ENCODE measurements around the gene PHF24.
"Not testable (repeated sequence)": the region's sequence is repeated elsewhere in the genome, so short reads cannot be mapped to it uniquely, and the experiment has no call there.

PHF24 gene

GRCh38 chr9:34957492-34958410 lies at the start of gene PHF24:
Gene PHF24, plus strand, starts transcription at chr9:34958285. Its CDS starts 13,014 bp downstream, at chr9:34971299.
- DNase-seq (ENCODE audit: low spot score): no peak
- TF ChIP-seq CTCF (IDR thresholded peaks at IDR 0.05): no peak
- Histone ChIP-seq H3K27ac (no peak within 1 kb of the TSS), H3K4me3 (peak within 1 kb of the TSS; percentile 70)

- Histone ChIP-seq H3K27ac (no peak overlapping the region), H3K4me3 (no peak overlapping the region)
- no peak for TF ChIP-seq CTCF (IDR thresholded peaks at IDR 0.05)
- no peak for DNase-seq (ENCODE audit: low spot score)
These were observed 31.0 kb upstream of the PHF24 start for GRCh38 chr9:34927061-34927460.

- TF ChIP-seq CTCF (IDR thresholded peaks at IDR 0.05): no peak
- H3K27ac ChIP-seq: no peak overlapping the region
- H3K4me3 ChIP-seq: no peak overlapping the region
These were observed 29.2 kb upstream of the PHF24 start for GRCh38 chr9:34928921-34929320.

GRCh38 chr9:34929506-34930102 lies 28.5 kb upstream of the PHF24 start:
- Histone ChIP-seq H3K27ac (no peak overlapping the region), H3K4me3 (no peak overlapping the region)
- peak; percentile 10 for TF ChIP-seq CTCF (IDR thresholded peaks at IDR 0.05)
- DNase-seq (ENCODE audit: low spot score): no peak

More at GRCh38 chr9:34928921-34929320, 29.2 kb upstream of the PHF24 start:
- DNase-seq (ENCODE audit: low spot score): no peak

GRCh38 chr9:34939989-34940388 lies 18.1 kb upstream of the PHF24 start:
- not testable (repeated sequence) for H3K4me3 ChIP-seq; H3K27ac ChIP-seq; DNase-seq (ENCODE audit: low spot score)

- Histone ChIP-seq H3K27ac (no peak overlapping the region), H3K4me3 (no peak overlapping the region)
- DNase-seq (ENCODE audit: low spot score): no peak
- no peak for TF ChIP-seq CTCF (IDR thresholded peaks at IDR 0.05)
These were observed 9.6 kb upstream of the PHF24 start for GRCh38 chr9:34948451-34948850.

- H3K4me3 ChIP-seq: no peak overlapping the region
- DNase-seq (ENCODE audit: low spot score): no peak
- H3K27ac ChIP-seq: no peak overlapping the region
- TF ChIP-seq CTCF (IDR thresholded peaks at IDR 0.05): no peak
These were observed 3.9 kb upstream of the PHF24 start for GRCh38 chr9:34954225-34954624.

- H3K27ac ChIP-seq; DNase-seq (ENCODE audit: low spot score); H3K4me3 ChIP-seq: not testable (repeated sequence)
These were observed 2.0 kb upstream of the PHF24 start for GRCh38 chr9:34956066-34956465.
